Nephron progenitor cell (in vitro differentiated cells): ENCODE results near the gene ARHGAP26.

Experiments used
- DNase-seq: peaks from one replicate; pipeline ENCODE4 v3.0.0; 2021
- H3K27ac Mint-ChIP-seq: 2 replicates; pipeline ENCODE4 v1.8.0; 2021; ENCODE audit warnings: mild to moderate bottlenecking, moderate library complexity, mixed read lengths
- H3K27me3 Mint-ChIP-seq: 2 replicates; pipeline ENCODE4 v1.8.0; 2021; ENCODE audit warnings: mild to moderate bottlenecking, low read depth, mixed read lengths; ENCODE audit not compliant: poor library complexity
- H3K36me3 Mint-ChIP-seq: 2 replicates; pipeline ENCODE4 v1.8.0; 2021; ENCODE audit warnings: low read depth, mixed read lengths
- H3K4me1 Mint-ChIP-seq: 2 replicates; pipeline ENCODE4 v1.8.0; 2021; ENCODE audit warnings: mixed read lengths
- H3K4me3 Mint-ChIP-seq: 2 replicates; pipeline ENCODE4 v1.8.0; 2021; ENCODE audit warnings: mild to moderate bottlenecking, moderate library complexity, mixed read lengths
- H3K9me3 Mint-ChIP-seq: 2 replicates; pipeline ENCODE4 v1.8.0; 2021; ENCODE audit warnings: mild to moderate bottlenecking, moderate library complexity, mixed read lengths
- CTCF ChIP-seq: fragments of 200-600 bp; sonication (generic); IDR thresholded peaks from 2 replicates; pipeline ENCODE4 v1.5.0; 2021; ENCODE audit warnings: antibody characterized with exemption

ARHGAP26 gene

GRCh38 chr5:143037708-143038107, 267.5 kb downstream of the ARHGAP26 start:
- Mint-ChIP-seq H3K4me1 (peaks cover 32% of the 10 kb centered on the region), H3K36me3 (no peaks in the 10 kb centered on the region), H3K4me3 (no peak overlapping the region), H3K27ac (no peak overlapping the region), H3K9me3 (no peaks in the 10 kb centered on the region), H3K27me3 (no peaks in the 10 kb centered on the region)
- TF ChIP-seq CTCF, result no peak
- DNase-seq, result no peak

GRCh38 chr5:143040622-143041021, 270.4 kb downstream of the ARHGAP26 start:
- Mint-ChIP-seq H3K4me1 (peaks cover 34% of the 10 kb centered on the region), H3K4me3 (no peak overlapping the region), H3K36me3 (no peaks in the 10 kb centered on the region), H3K9me3 (no peaks in the 10 kb centered on the region), H3K27ac (no peak overlapping the region), H3K27me3 (no peaks in the 10 kb centered on the region)
- no peak for DNase-seq
- no peak for TF ChIP-seq CTCF

GRCh38 chr5:143041461-143041860, 271.3 kb downstream of the ARHGAP26 start:
- Mint-ChIP-seq H3K27ac (no peak overlapping the region), H3K4me1 (peaks cover 34% of the 10 kb centered on the region), H3K4me3 (no peak overlapping the region), H3K36me3 (no peaks in the 10 kb centered on the region), H3K9me3 (no peaks in the 10 kb centered on the region), H3K27me3 (no peaks in the 10 kb centered on the region)
- TF ChIP-seq CTCF, result no peak
- no peak for DNase-seq

DNA sequence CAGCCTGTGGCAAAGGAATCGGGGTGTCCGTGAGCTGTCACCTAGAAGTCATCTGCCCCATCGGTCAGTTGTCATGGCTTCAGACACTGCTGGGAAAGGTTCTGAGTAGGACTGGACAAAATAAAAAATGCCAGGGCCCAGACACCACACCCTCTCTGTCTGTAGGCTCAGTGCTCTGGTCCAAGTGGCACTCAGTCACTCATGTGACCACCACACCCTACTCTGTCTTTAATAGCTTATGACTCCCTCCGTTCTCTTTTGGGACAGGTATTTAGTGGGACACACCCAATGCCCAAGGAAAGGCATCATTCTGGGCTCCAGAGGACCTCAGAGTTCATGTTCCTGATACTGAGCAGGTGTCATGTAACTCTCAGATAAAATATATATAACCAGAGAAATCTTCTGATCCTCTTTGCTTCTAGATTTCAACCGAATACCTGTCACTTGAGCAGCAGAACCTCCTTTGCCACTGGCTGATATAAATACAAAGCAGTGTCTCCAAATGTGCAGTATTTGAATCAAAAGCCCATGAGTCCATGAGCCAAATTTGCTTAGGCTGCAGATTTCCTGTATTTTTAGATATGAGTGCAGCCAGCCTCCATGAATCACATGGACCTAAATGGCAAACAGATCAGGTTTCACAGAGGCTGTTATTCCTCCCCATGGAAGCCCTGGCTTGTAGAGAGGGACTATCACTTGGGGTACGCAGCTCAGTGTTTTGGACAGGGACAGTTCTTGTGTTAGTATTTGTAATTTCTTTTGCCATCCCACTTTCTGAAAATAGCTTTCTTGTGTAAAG, 272.0 kb downstream of the ARHGAP26 start:
- no peak for DNase-seq
- H3K27me3 Mint-ChIP-seq, result no peaks in the 10 kb centered on the region
- H3K4me3 Mint-ChIP-seq, result no peak overlapping the region
- no peak overlapping the region for H3K27ac Mint-ChIP-seq
- H3K4me1 Mint-ChIP-seq, result peaks cover 31% of the 10 kb centered on the region
- no peaks in the 10 kb centered on the region for H3K9me3 Mint-ChIP-seq
- no peaks in the 10 kb centered on the region for H3K36me3 Mint-ChIP-seq
- no peak for TF ChIP-seq CTCF

DNA sequence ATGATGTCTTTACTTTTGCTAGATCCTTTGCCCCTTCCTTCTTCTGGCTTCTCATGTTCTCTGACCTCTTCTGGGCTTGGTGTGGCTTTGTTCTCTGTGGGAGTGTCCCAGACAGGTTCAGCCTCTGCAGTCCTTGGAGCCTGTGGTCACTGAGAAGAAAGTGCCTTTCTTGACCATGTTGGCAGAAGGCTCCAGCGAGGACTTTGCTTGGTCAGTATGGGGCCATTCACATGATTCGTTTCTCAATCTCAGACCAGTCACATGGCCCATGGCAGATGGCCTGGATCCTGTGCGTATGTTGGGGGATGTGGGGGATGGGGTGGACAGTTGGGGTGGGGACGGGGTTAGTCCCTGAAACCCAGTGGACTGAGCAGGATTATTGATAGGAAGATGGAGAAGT, 274.1 kb downstream of the ARHGAP26 start:
- Mint-ChIP-seq H3K4me3 (no peak overlapping the region), H3K9me3 (no peaks in the 10 kb centered on the region), H3K36me3 (no peaks in the 10 kb centered on the region), H3K27me3 (no peaks in the 10 kb centered on the region), H3K4me1 (peaks cover 23% of the 10 kb centered on the region), H3K27ac (no peak overlapping the region)
- no peak for DNase-seq
- no peak for TF ChIP-seq CTCF

DNA sequence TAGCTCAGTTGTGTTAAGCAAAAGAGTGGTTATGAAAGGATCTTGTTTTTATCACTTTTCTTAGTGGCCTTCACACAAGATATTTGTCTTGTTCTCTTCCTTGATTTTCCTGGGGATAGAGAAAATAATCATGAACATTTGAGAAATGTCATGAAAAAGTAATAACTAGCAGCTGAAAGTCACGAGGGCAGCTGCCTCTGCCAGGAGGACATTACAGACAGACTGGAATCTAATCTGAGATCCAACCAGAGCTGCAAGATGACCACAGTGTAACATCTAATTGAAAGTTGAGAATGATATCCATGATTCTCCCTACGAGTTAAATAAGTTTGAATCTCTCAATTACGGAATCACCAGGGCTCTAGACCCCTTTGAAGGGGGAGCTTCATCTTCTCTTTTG, 274.9 kb downstream of the ARHGAP26 start:
- no peak for TF ChIP-seq CTCF
- no peak overlapping the region for H3K27ac Mint-ChIP-seq
- no peaks in the 10 kb centered on the region for H3K27me3 Mint-ChIP-seq
- no peak overlapping the region for H3K4me3 Mint-ChIP-seq
- no peaks in the 10 kb centered on the region for H3K9me3 Mint-ChIP-seq
- no peaks in the 10 kb centered on the region for H3K36me3 Mint-ChIP-seq
- no peak for DNase-seq
- peaks cover 23% of the 10 kb centered on the region for H3K4me1 Mint-ChIP-seq
